HG03354 (cell line): Measurements from ENCODE around the gene HS6ST3.

Experiments
- ATAC-seq: cut with Tn5 transposase; IDR thresholded peaks from one replicate; pipeline ENCODE4 v1.9.1; 2021; ENCODE audit warnings: mild to moderate bottlenecking; ENCODE audit not compliant: unreplicated experiment, poor library complexity, severe bottlenecking

HS6ST3 gene

GRCh38 chr13:96403651-96404050 lies 313.7 kb downstream of the HS6ST3 start:
- ATAC-seq = no peak

- ATAC-seq = no peak
Observed at GRCh38 chr13:96415831-96416385, 326.0 kb downstream of the HS6ST3 start.

- ATAC-seq = no peak
Observed at GRCh38 chr13:96417939-96418685, 328.2 kb downstream of the HS6ST3 start.

GRCh38 chr13:96421314-96421713 lies 331.4 kb downstream of the HS6ST3 start:
- ATAC-seq = no peak

- ATAC-seq = no peak
Observed at GRCh38 chr13:96422002-96422401, 332.1 kb downstream of the HS6ST3 start.

DNA sequence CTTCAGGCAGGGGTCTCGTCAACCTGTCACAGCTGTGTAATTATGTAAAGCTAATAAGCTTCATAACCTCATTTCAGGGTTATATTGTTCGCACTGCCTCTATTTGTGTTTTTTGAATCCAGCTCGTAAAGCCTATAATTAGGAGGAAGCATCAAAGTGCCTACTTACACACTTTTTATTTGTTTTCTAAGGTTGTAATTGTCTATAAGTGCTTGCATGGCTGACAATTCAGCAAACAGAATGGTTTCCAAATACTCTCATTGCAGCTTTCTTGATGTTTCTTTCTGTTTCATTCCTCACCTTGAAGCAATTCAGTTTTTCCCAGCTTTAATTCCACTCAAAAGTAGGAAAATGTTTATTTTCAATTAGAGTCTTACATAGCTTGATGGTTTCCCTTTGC lies 336.3 kb downstream of the HS6ST3 start:
- ATAC-seq = no peak

DNA sequence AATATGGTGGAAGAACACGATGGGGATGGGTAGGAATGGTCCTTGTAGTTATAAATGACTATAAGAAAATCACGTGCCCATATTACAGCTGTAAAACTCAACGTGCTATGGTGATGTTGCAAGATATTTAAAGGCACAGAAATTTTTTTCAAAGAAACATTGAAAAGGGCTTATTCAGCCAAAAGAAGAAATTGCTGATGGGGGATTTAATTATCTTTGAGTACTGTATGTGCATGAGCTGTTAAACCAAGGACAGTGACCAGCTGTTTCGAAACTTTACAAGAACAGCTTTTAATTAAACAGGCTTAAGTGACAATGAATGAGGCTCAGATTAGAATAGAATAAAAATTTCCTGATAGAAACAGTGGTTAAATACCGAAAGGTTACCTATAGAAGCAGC lies 339.0 kb downstream of the HS6ST3 start:
- ATAC-seq = no peak

- no peak for ATAC-seq
Observed at GRCh38 chr13:96431044-96431581, 341.2 kb downstream of the HS6ST3 start.

DNA sequence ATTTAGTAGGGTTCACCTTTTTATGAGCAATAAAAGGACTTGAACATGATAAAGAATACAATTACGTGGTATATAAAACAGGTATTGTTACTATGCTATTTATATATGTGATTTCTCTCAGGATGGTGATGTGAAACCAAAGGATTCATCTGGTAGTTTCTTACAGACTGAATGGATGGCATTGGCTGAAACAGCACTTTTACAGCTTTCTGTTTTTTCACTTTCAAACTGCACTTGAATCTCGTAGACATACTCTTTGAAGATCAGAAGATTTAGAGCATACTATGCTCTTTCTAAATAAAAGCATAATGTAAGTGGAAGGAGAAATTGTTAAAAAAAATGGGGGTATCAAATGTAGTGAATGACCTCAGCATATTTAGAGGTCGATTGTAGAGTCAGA lies 354.8 kb downstream of the HS6ST3 start:
- ATAC-seq = no peak

GRCh38 chr13:96449920-96450319 lies 360.0 kb downstream of the HS6ST3 start:
- ATAC-seq = no peak

- no peak for ATAC-seq
Observed at GRCh38 chr13:96450326-96451020, 360.6 kb downstream of the HS6ST3 start.

DNA sequence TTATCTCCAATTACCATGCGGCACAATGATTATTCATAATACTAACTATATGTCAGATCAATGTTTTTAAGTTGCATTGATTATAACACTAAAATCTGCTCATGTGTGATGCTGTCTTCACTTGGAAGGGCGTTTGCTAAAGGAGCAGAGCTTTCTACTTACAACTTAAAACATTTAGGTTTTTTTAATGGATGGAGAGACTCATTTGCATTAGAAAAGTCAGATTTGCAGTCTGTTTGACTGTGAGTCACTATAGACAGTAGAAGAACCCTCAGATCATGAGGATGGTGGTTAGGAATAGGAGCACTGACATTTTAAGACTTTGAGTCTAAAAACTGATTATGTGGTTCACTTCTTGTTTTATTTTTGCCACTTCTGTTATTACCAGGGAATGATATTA lies 364.6 kb downstream of the HS6ST3 start:
- ATAC-seq = no peak

DNA sequence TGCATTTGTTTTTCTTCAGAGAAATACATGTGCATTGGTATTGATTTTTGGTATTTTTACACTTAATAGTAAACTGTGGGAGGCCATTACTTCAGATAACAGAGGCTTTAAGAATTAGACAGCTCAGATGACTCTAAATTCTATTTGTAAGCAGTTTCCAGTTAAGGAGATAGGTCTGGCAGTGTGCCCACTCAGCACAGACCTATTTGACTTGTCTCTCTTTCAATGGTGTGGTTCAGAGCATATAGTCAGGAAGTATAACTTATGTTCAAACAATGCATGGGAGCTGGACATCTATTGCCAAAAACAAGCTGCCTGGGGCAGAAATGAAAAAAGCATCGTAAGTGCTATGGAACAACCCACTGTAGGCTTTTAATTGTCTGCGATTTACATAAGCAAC lies 370.7 kb downstream of the HS6ST3 start:
- ATAC-seq = no peak

- ATAC-seq = no peak
Observed at GRCh38 chr13:96473526-96474180, 383.7 kb downstream of the HS6ST3 start.

DNA sequence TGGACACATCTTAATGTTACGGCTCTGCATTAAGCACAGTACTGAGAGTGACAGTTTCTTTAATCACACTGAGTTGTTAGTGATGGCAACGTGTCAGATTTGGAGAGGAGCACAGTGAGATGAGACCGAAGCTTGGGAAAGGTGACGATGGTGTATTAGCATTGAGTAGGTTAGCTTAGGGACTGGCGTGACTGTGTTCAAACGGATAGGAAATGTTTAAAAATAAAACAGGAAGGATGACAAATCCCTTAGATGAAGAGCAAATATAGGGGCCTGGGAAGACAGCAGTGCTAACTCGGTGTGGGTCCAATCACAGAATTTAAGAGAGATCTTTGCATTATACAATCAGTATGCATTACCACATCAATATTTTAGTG lies 384.3 kb downstream of the HS6ST3 start:
- no peak for ATAC-seq

DNA sequence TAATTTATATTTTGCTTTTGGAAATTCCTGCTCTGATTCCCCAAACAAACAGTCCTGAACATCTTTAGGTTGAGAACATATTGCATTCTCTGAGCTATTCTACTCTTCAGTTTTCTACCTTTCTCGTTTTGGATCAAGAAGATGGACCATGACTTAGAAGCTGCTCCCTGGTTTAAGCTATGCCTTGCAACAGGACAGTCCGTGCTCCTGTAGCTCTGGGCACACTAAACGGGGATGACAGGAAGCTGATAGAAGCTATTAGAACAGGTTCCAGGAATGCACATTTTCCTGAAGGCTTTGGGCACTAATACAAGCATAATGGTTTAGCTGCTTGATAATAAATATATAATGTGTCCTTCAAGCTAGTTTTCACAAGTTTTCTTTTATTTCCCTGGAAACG lies 385.2 kb downstream of the HS6ST3 start:
- no peak for ATAC-seq

DNA sequence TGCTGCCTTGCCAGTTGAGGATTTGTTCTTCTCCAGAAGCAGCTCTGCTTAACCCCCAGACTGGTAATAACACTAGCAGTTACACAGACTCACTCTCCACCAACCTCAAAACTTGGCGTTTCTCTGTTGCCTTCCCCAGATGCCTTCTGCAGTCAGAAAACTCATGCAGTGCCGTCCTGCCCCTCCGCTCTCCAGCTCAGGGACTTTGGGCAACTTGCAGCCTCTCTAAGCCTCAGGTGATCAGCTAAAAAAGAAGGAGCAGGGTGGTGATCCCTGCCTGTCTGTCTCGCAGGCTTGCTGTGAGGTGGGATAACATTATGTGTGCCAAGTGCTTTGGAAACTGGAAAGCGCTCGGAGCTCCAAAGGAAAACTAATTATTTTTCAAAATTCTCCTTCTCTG lies 391.6 kb downstream of the HS6ST3 start:
- no peak for ATAC-seq

- ATAC-seq = no peak
Observed at GRCh38 chr13:96490496-96490989, 400.6 kb downstream of the HS6ST3 start.

DNA sequence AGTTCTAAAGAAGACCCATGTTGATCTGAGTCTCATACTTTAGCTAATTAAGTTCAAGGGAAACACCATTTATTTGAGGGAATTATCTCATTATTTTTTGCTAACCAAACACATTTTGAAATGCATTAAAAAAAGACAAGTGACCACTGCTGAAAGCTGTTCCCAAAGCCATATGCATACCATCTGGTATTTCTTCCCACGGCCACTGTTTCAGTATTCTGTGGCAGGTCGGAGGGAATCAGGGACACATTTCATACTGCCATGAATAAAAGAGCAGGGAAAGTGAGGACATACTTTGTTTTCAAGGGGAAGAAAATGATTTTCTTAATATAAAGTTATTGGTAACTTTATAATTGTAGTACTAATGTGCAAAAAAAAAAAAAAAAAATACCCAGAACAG lies 401.2 kb downstream of the HS6ST3 start:
- ATAC-seq = no peak

DNA sequence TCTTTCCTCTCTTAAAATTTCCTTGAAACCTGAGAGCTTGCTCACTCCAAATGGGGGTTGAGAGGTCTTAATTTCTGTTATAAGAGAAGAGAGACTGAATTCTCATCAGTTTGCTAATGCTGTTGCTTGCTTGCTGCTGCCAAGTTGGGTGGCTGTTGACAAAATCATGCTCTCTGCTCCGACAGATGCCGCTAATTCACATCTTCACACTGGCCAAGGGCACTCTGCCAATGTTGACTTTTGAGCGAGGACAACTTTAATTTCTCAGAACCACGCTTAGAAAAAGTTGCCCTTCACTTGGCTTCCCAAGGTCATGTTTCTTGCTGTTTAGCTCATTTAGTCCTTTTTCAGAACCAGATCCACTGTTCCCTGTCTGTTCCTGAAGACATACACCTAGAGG lies 402.9 kb downstream of the HS6ST3 start:
- no peak for ATAC-seq
